ENCODE data around the gene DLGAP1. TPM values are rescaled to one million over a fixed set of nuclear protein-coding genes. Genes with fewer than 3 reads are reported as not detected.
A peak's percentile ranks its signal among the peaks of the same experiment; 100 is the strongest.

The DLGAP1 gene
- polyA plus RNA-seq, 1 donor: 1.5 TPM

- DNase-seq: no peak
These were observed 645.9 kb downstream of the DLGAP1 start for GRCh38 chr18:3808985-3809780.

- DNase-seq: no peak
These were observed 648.5 kb downstream of the DLGAP1 start for GRCh38 chr18:3806656-3807055.

- no peak for DNase-seq
These were observed 650.8 kb downstream of the DLGAP1 start for GRCh38 chr18:3804336-3804735.

DNA sequence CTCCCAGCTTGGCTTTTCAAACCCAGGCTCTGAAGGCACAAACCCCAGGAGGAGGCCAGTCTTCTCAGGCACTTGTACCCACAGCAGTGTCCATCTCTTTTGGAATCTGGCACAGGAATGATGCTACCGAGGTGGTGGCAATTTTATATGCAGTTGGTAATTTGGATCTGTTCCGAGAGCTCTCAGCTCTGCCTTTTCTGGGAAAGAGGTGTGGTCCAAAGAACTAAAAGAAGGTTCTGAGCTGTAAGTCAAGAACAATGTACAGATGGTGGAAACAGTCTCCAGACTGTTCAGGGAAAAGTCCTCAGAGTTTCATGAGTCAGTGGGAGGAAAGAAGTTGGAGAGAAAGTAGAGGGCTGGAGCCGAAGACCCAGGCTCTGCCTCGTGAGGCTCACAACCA, 651.8 kb downstream of the DLGAP1 start:
- no peak for DNase-seq

GRCh38 chr18:3799515-3799914, 655.6 kb downstream of the DLGAP1 start:
- no peak for DNase-seq

DNA sequence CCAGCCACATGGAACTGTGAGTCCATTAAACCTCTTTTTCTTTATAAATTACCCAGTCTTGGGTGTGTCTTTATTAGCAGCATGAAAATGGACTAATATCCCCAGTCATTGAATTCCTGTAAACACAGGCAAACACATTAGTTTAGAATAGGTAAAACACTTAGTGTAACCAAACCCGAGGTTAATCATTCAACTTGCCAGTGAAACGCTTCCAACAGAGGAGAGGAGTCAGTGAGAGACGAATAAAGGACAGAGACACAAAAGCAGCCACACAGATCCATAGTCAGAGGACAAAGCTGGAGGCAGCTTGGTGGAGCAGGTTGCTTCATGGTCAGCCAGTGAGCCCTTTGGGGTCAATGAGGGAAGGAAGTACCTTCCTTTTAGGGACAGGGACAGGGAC, 657.1 kb downstream of the DLGAP1 start:
- DNase-seq: no peak

GRCh38 chr18:3796434-3796833, 658.7 kb downstream of the DLGAP1 start:
- DNase-seq: no peak

GRCh38 chr18:3794537-3795348, 660.4 kb downstream of the DLGAP1 start:
- DNase-seq: no peak

DNA sequence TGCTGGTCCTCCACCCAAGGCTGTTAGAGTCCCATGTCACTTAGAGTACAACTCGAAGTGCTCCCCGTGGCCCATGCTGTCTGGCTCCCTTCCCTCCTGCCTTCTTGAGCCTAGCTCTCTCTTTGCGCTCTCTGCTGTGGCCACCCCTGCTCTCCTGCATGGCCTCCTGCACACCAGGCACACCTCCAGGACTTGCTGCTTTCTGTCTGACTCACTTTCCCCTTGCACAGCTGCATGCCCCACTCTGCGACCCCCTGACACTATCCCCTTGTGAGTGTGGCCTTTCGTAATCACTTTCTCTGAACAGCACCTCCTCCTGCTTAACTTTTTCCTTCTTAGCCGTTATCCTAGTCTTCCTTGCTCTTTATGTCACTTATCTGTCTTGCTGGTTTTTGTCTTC, 661.6 kb downstream of the DLGAP1 start:
- no peak for DNase-seq

DNA sequence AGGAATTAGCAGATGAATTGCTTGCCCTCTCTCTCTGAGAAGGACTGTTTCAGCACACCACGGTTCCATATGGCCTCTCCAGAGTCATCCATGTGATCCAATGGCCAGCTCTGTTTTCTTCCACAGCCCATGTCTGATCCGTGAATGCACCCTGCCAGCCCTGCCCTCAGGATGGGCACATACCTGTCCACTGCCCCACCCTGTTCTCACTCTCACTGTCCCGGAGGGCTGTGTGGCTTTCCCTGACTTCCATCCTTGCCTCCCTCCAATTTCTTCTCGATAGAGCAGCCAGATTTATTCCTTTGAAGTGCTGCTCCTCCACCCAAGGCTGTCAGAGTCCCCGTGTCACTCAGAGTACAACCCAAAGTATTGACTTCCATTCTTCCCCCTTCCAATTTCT, 662.0 kb downstream of the DLGAP1 start:
- no peak for DNase-seq

DNA sequence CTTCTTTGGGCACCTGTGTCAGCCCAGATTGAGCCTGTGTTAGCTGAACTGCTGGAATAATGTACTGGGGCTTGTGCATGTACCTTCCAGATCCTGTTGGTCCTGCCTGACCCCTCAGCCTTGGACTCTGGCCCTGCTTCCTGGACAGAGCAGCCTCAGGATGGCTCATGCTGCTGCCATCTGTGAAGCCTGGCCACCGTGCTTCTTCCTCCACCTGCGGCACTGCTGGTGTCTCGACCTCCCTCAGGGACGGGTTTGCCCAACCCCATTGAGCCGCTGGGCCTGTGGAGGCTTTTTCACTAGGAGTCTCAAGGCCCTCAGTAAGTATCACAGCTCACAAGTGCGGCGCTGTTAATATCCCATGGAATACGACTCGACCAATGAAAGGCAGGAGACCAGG, 662.4 kb downstream of the DLGAP1 start:
- no peak for DNase-seq

- no peak for DNase-seq
These were observed 663.9 kb downstream of the DLGAP1 start for GRCh38 chr18:3791238-3791637.

- no peak for DNase-seq
These were observed 664.4 kb downstream of the DLGAP1 start for GRCh38 chr18:3790703-3791102.

GRCh38 chr18:3789525-3789924, 665.6 kb downstream of the DLGAP1 start:
- no peak for DNase-seq

DNA sequence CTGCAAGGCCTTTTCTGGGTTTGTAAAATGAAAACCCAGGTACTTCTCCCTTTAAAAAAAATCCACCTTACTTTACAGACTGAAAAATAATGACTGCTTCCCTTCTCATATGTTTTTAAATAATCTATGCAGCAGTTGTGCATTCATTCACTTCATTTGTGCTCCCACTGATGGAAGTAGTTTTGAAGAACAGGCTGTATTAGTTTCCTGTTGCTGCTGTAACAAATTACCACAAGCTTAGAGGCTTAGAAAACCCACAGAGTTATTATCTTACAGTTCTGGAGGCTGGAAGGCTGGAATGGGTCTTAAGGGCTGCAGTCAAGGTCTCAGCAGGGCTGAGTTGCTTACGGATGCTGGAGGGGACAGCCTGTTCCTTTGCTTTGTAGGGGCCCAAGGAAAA, 670.2 kb downstream of the DLGAP1 start:
- DNase-seq: no peak

DNA sequence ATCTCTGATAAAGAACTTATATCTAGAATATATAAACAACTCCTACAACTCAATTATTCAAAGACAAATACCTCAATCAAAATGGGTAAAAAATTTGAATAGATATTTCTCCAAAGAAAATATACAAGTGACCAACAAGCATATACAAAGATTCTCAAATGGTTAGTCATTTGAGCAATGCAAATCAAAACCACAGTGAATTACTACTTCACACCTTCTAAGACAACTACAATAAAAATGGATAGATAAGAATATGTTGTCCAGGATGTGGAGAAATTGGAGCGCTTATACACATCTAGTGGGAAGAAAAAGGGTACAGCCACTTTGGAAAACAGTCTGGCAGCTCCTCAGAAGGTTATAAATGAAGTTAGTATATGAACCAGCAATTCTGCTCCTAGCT, 672.2 kb downstream of the DLGAP1 start:
- no peak for DNase-seq

DNA sequence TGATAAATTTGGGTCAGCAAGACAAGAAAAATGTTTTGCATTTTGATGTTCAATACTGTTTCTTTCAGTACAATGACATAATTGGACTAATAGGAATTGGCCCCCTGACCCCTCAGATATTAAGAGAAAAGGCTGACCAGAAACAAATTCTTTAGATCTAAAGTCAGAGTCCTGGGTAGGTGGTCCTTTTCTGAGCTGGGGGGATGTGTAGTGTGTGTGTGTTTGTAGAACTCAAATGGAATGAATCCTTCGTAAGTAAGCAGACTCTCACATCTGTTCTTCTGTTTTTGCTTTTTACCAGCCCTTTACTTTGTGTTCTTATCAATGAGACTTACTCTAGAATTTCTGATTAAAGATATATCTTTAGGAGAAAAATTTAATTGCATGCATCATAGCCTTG, 677.4 kb downstream of the DLGAP1 start:
- DNase-seq: no peak

- DNase-seq: no peak
These were observed 678.0 kb downstream of the DLGAP1 start for GRCh38 chr18:3777122-3777521.

DNA sequence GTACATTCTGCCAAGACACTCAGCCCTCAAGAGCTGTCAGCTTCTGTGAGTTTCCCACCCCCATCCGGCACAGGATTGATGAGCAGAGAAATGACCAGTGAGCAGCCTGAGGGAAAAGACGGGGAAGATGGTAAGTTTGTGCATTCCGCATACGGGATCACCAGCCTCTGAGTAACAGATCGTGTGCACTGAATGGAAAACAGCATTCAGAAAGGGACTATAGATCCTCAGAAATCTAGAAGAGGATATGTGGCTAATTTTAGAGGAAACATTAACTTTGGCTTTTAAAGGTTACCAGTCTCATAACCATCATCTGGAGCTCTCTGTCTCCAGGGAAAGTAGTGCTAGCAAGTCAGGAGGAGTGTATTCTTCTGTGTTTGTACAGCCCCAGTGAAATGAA, 679.1 kb downstream of the DLGAP1 start:
- no peak for DNase-seq

DNA sequence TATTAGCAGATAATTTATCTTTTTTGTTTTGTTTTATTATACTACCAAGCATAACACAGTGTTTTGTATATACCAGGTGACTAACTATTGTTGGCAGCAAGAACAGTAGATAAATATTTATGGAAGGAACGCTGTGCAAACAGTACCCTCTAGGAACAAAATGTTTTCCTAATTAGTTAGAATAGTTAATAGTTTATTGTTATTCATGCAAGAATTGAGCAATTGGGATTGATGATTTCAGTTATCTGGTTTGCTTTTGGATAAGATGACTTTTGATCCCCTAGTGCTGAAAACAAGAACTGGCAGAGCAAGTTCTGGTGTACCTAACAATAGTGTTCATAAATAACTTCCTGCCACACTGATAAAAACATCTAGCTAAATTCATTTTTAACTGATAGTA, 681.8 kb downstream of the DLGAP1 start:
- no peak for DNase-seq

DNA sequence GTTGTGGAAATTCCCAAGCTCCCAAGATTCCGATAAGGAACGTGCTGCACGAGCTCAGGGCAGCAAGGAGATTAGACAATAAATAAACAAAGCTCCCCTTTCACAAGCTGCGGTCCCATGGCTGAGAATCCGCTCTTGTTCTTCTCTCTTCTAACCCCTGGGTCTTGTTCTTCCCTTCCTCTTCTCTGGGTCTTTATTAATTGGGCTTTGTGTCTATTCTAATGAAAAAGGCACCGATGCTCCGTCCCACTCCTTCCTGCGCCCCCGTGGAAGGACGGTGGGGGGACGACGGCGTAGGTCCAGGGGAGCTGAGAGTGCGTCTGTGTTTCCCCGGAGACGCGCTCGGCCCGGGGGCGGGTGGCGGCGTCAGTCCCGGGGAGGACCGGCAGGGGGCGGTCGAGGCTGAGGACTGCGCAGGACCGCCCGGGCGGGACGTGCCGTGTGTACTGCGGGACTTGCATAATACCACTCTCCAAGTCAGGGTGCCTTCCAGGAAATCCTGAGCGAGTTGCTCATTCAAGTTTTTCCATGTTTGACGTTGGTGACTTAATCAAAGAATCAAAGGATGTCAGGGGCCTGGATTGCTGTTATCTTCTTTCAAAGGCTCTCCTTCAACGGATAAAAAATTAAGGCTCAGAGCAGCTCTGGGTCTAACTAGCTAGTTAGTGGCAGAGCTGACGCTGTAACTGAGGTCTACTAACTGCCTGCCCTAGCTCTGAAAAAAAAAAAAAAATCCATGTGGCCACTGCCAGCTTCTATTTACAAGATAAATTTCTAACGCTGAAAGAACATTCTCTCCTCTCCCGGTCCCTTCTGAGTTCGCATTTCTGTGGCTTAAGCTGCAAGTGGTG, 683.8 kb downstream of the DLGAP1 start:
- peak; percentile 86 for DNase-seq

DNA sequence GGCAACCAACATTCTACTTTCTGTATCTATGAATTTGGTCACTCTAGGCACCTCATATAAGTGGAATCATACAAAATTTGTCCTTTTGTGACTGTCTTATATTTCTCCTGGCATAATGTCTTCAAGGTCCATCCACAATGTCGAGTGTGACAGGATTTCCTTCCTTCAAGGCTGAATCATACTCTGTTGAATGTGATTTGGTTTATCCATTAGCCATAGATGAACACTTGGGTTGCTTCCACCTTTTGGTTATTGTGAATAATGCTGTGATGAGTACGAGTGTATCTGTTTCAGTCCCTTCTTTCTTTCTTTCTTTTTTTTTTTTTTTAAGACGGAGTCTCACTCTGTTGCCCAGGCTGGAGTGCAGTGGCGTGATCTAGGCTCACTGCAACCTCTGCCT, 693.8 kb downstream of the DLGAP1 start:
- DNase-seq: no peak

- DNase-seq: no peak
These were observed 694.4 kb downstream of the DLGAP1 start for GRCh38 chr18:3760741-3761140.
